SH-SY5Y (cell line): ENCODE results near the gene MYO18B.

ENCODE experiments used
- GATA2 ChIP-seq: IDR thresholded peaks from 2 replicates; pipeline ENCODE4 v1.6.1; 2011; ENCODE audit warnings: mild to moderate bottlenecking, low read depth, low read length
- GATA3 ChIP-seq: IDR thresholded peaks from 2 replicates; pipeline ENCODE4 v1.6.1; 2011; ENCODE audit warnings: low read depth, mild to moderate bottlenecking, low read length, moderate library complexity

GRCh38 chr22:25933158-25933788 lies 191.3 kb downstream of the MYO18B start:
- TF ChIP-seq GATA2 (no peak), GATA3 (no peak)
